Liver (tissue), 9 donors: ENCODE results near the gene DAPL1. TPM values are rescaled to one million over a fixed set of nuclear protein-coding genes. Genes with fewer than 3 reads are reported as not detected.

Experiments
- DNase-seq: peaks from one replicate; pipeline ENCODE4 v3.0.0-alpha.2; 2017; ENCODE audit warnings: low spot score
- H3K27ac ChIP-seq, 2 donors: one replicate each; pipeline ENCODE4 v1.7.0; 2013; ENCODE audit warnings: inconsistent platforms in 2 of 2, low read length in 2 of 2, control low read depth in 1 of 2, low read depth in 1 of 2, mild to moderate bottlenecking in 1 of 2
- H3K27me3 ChIP-seq, 4 donors: one replicate each; pipeline versions ENCODE4 v1.6.1 to v1.7.0; 2013; ENCODE audit warnings: low read length in 3 of 4, inconsistent platforms in 1 of 4, mild to moderate bottlenecking in 1 of 4, moderate library complexity in 1 of 4; ENCODE audit not compliant: control insufficient read depth in 4 of 4, insufficient read depth in 4 of 4
- H3K36me3 ChIP-seq, 4 donors: one replicate each; pipeline versions ENCODE4 v1.6.1 to v1.7.0; 2013; ENCODE audit warnings: low read length in 3 of 4, mild to moderate bottlenecking in 3 of 4, low read depth in 1 of 4, moderate library complexity in 1 of 4; ENCODE audit not compliant: control insufficient read depth in 4 of 4, insufficient read depth in 3 of 4
- H3K4me1 ChIP-seq, 4 donors: one replicate each; pipeline versions ENCODE4 v1.6.1 to v1.7.0; 2013; ENCODE audit warnings: low read length in 3 of 4, mild to moderate bottlenecking in 3 of 4, moderate library complexity in 1 of 4; ENCODE audit not compliant: control insufficient read depth in 4 of 4, insufficient read depth in 4 of 4
- H3K4me3 ChIP-seq, 3 donors: one replicate each; pipeline versions ENCODE4 v1.6.1 to v1.7.0; 2013; ENCODE audit warnings: low read length in 3 of 3, control low read depth in 1 of 3, low read depth in 1 of 3, mild to moderate bottlenecking in 1 of 3
- H3K9ac ChIP-seq, 2 donors: one replicate each; pipeline ENCODE4 v1.7.0; 2013; ENCODE audit warnings: low read length in 2 of 2, mild to moderate bottlenecking in 2 of 2, moderate library complexity in 2 of 2, control low read depth in 1 of 2, low read depth in 1 of 2
- H3K9me3 ChIP-seq, 4 donors: one replicate each; pipeline versions ENCODE4 v1.6.1 to v1.7.0; 2013; ENCODE audit warnings: low read length in 3 of 4; ENCODE audit not compliant: control insufficient read depth in 4 of 4
- EGR1 ChIP-seq, 2 donors: IDR thresholded peaks; 2 replicates each; pipeline ENCODE4 v1.6.1; 2016 to 2018; ENCODE audit warnings: antibody characterized with exemption in 2 of 2, low read depth in 2 of 2
- FOXA1 ChIP-seq: IDR thresholded peaks from 2 replicates; pipeline ENCODE4 v1.6.1; 2016; ENCODE audit warnings: antibody characterized with exemption
- FOXA2 ChIP-seq: IDR thresholded peaks from 2 replicates; pipeline ENCODE4 v1.6.1; 2016; ENCODE audit warnings: antibody characterized with exemption
- HNF4A ChIP-seq, 2 donors: conservative IDR thresholded peaks; 2 replicates each; pipeline ENCODE4 v1.6.1; 2016; ENCODE audit warnings: antibody characterized with exemption in 2 of 2, mild to moderate bottlenecking in 2 of 2
- NR2F2 ChIP-seq: IDR thresholded peaks from 2 replicates; pipeline ENCODE4 v1.6.1; 2016; ENCODE audit warnings: antibody characterized with exemption
- RXRA ChIP-seq, 2 donors: IDR thresholded peaks; 2 replicates each; pipeline ENCODE4 v1.6.1; 2017 to 2018; ENCODE audit warnings: antibody characterized with exemption in 2 of 2, mild to moderate bottlenecking in 1 of 2
- SP1 ChIP-seq: IDR thresholded peaks from 2 replicates; pipeline ENCODE4 v1.6.1; 2018; ENCODE audit warnings: antibody characterized with exemption, mild to moderate bottlenecking
- TAF1 ChIP-seq: conservative IDR thresholded peaks from 2 replicates; pipeline ENCODE4 v1.6.1; 2016; ENCODE audit warnings: antibody characterized with exemption, mild to moderate bottlenecking
- WGBS: extraction: QIAGEN DNeasy Blood & Tissue Kit; methylation state at CpG from one replicate; pipeline ENCODE4 v1.1.7; 2013; 5-methylcytosine and 5-hydroxymethylcytosine counted together
- polyA plus RNA-seq, 2 donors: library from polyadenylated mRNA; stranded (reverse) in 1 of 2; unstranded in 1 of 2; fragments of 200-250 nt in 1 of 2; fragments of >200 nt in 1 of 2; fragmentation: Nextera tagmentation in 1 of 2; extraction: Ambion mirVana in 1 of 2; gene quantifications; one replicate each; pipeline versions ENCODE4 v1.2.1 to v1.2.3, GENCODE V29; 2013 to 2015
- total RNA-seq, 2 donors: library from RNA; depleted of rRNA; stranded (reverse); fragments of >200 nt; gene quantifications; one replicate each; pipeline ENCODE4 v1.2.3, GENCODE V29; 2014
- TF ChIP-seq, protein P1 (sequence below): fragments of 150-350 bp; IDR thresholded peaks from 2 replicates; pipeline ENCODE4 v1.5.1; 2017; ENCODE audit warnings: improper control_type of control experiment, low read depth, low read length; ENCODE audit not compliant: missing input control
- TF ChIP-seq, protein P2 (sequence below): IDR thresholded peaks from 2 replicates; pipeline ENCODE4 v1.6.1; 2016; ENCODE audit warnings: antibody characterized with exemption
- TF ChIP-seq, protein P3 (sequence below): IDR thresholded peaks from 2 replicates; pipeline ENCODE4 v1.6.1; 2016; ENCODE audit warnings: antibody characterized with exemption
- TF ChIP-seq, protein P4 (sequence below): IDR thresholded peaks from 2 replicates; pipeline ENCODE4 v1.6.1; 2016; ENCODE audit warnings: antibody characterized with exemption, mild to moderate bottlenecking
- TF ChIP-seq, protein P5 (sequence below): IDR thresholded peaks from 2 replicates; pipeline ENCODE4 v1.6.1; 2016; ENCODE audit warnings: antibody characterized with exemption
- donor health status: healthy.
- donor health status: healthy.
- donor health status: healthy.
- donor health status: healthy.
- donor health status: healthy.

Gene DAPL1
- total and polyA plus RNA-seq, 4 donors, result 0.71 TPM; not detected in 3

DNA sequence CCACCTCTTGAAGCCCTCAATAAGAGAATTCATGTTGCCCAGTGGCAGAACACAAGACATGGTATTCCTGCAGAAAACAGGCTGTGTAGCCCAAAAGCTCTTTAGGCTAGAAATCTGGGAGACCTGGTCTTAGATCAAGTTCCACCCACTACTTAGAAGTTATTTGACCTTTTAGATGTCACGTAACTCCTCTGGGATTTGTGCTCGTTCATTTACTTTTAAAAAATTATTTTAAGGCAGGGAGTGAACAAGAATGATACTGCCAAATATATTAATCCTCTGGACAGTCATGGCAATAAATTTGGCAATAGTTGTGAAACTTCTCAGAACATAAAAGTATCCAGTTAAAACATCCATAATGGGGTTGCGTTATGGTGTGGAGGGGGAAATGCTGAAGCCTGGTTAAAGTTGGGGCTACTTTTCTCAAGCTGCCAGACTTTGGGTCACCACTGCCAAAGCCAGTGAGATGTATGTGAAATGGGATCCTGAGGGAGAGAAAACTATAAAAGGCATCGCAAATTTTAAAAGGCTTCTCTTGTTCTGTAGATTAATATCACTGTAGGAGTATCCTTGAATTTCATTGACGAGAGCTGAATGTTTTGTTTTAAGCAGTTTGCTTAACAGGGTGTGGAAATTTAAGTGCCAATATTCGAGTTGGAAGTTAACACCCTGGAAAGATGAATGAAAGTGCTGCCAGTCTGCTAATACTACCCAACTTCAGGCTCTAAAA lies 15.8 kb downstream of the DAPL1 start:
- Histone ChIP-seq H3K27me3 (no peaks in the 10 kb centered on the region), H3K36me3 (no peaks in the 10 kb centered on the region), H3K9ac (no peak overlapping the region), H3K4me3 (no peak overlapping the region), H3K27ac (no peak overlapping the region), H3K9me3 (no peaks in the 10 kb centered on the region), H3K4me1 (peaks cover 0 to 6% (median 0%) of the 10 kb centered on the region in 4 donors)
- DNase-seq, result no peak
- TF ChIP-seq, protein P1, sequence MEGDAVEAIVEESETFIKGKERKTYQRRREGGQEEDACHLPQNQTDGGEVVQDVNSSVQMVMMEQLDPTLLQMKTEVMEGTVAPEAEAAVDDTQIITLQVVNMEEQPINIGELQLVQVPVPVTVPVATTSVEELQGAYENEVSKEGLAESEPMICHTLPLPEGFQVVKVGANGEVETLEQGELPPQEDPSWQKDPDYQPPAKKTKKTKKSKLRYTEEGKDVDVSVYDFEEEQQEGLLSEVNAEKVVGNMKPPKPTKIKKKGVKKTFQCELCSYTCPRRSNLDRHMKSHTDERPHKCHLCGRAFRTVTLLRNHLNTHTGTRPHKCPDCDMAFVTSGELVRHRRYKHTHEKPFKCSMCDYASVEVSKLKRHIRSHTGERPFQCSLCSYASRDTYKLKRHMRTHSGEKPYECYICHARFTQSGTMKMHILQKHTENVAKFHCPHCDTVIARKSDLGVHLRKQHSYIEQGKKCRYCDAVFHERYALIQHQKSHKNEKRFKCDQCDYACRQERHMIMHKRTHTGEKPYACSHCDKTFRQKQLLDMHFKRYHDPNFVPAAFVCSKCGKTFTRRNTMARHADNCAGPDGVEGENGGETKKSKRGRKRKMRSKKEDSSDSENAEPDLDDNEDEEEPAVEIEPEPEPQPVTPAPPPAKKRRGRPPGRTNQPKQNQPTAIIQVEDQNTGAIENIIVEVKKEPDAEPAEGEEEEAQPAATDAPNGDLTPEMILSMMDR, result no peak
- no peak for TF ChIP-seq TAF1
- 68% methylated on average over 6 of the region's 6 CpGs for WGBS

DNA sequence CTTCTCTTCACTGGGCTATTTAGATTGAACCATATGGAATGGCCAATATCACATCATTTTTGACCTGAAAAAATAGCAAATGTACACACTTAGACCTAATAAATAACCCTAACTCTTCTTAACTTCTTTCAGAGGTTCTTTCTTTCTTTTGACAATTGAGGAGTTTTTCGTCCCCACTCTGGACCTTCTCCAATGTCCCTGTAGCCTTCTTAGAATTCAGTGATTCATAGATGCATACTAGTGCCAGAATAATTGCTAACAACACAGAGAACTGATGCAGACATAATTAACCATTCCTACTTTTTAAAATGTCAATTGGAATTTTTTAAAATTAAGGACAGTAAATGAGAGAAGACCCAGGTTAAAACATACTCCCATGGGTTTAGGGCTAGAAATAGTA lies 20.0 kb downstream of the DAPL1 start:
- no peak overlapping the region for H3K9ac ChIP-seq
- H3K27me3 ChIP-seq, result no peaks in the 10 kb centered on the region

More for the DNA sequence above, 20.0 kb downstream of the DAPL1 start:
- Histone ChIP-seq H3K9me3 (no peaks in the 10 kb centered on the region), H3K36me3 (no peaks in the 10 kb centered on the region), H3K27ac (no peak overlapping the region), H3K4me1 (peaks cover 0 to 6% (median 0%) of the 10 kb centered on the region in 4 donors), H3K4me3 (no peak overlapping the region)
- 90% methylated on average over 1 of the region's 1 CpG for WGBS
- TF ChIP-seq RXRA (IDR thresholded peaks at IDR 0.05) (no peak), FOXA2 (no peak), TAF1 (no peak), HNF4A (conservative IDR thresholded peaks at IDR 0.05) (no peak), SP1 (no peak), FOXA1 (no peak), NR2F2 (no peak), EGR1 (IDR thresholded peaks at IDR 0.05; ENCODE audit: low read depth in 2 of 2) (no peak)
- TF ChIP-seq, protein P2, sequence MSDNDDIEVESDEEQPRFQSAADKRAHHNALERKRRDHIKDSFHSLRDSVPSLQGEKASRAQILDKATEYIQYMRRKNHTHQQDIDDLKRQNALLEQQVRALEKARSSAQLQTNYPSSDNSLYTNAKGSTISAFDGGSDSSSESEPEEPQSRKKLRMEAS, result no peak
- TF ChIP-seq, protein P3, sequence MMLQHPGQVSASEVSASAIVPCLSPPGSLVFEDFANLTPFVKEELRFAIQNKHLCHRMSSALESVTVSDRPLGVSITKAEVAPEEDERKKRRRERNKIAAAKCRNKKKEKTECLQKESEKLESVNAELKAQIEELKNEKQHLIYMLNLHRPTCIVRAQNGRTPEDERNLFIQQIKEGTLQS, result no peak
- TF ChIP-seq, protein P4, sequence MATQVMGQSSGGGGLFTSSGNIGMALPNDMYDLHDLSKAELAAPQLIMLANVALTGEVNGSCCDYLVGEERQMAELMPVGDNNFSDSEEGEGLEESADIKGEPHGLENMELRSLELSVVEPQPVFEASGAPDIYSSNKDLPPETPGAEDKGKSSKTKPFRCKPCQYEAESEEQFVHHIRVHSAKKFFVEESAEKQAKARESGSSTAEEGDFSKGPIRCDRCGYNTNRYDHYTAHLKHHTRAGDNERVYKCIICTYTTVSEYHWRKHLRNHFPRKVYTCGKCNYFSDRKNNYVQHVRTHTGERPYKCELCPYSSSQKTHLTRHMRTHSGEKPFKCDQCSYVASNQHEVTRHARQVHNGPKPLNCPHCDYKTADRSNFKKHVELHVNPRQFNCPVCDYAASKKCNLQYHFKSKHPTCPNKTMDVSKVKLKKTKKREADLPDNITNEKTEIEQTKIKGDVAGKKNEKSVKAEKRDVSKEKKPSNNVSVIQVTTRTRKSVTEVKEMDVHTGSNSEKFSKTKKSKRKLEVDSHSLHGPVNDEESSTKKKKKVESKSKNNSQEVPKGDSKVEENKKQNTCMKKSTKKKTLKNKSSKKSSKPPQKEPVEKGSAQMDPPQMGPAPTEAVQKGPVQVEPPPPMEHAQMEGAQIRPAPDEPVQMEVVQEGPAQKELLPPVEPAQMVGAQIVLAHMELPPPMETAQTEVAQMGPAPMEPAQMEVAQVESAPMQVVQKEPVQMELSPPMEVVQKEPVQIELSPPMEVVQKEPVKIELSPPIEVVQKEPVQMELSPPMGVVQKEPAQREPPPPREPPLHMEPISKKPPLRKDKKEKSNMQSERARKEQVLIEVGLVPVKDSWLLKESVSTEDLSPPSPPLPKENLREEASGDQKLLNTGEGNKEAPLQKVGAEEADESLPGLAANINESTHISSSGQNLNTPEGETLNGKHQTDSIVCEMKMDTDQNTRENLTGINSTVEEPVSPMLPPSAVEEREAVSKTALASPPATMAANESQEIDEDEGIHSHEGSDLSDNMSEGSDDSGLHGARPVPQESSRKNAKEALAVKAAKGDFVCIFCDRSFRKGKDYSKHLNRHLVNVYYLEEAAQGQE, result no peak
- TF ChIP-seq, protein P5, sequence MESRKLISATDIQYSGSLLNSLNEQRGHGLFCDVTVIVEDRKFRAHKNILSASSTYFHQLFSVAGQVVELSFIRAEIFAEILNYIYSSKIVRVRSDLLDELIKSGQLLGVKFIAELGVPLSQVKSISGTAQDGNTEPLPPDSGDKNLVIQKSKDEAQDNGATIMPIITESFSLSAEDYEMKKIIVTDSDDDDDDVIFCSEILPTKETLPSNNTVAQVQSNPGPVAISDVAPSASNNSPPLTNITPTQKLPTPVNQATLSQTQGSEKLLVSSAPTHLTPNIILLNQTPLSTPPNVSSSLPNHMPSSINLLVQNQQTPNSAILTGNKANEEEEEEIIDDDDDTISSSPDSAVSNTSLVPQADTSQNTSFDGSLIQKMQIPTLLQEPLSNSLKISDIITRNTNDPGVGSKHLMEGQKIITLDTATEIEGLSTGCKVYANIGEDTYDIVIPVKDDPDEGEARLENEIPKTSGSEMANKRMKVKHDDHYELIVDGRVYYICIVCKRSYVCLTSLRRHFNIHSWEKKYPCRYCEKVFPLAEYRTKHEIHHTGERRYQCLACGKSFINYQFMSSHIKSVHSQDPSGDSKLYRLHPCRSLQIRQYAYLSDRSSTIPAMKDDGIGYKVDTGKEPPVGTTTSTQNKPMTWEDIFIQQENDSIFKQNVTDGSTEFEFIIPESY, result no peak
- no peak for DNase-seq
